ENCODE data around the gene TMEM108. TPM values are rescaled to one million over a fixed set of nuclear protein-coding genes. Genes with fewer than 3 reads are reported as not detected.

Gene TMEM108
- total RNA-seq, 1 experiment from 2014 or later = not detected

DNA sequence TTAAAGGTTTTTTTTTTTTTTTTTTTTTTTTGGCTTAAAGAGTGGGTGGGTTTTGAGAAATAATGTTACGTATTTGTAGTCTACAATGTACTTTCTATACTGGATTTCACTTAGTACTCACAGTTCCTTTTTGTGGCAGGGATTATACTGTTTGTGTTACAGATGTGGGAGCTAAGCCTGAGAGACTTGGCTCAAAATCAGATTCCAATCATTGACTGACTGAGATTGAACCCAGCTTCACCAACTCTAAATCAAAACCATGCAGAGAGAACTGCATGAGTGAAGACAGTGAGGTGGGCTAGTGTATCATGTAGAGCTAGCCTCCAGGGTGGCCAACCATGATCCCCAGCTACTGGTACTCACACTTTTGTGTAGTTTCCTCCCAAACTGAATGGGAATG lies 68.0 kb downstream of the TMEM108 start:
- ChIA-PET POLR2A (no interaction called here), CTCF (no interaction called here), RAD21 (ENCODE audit: low non-redundant PET in 1 of 2, low total read pairs in 2 of 2, uncharacterized antibody in 2 of 2, unreplicated experiment in 2 of 2) (no interaction called here)
- no peak overlapping the region for H3K9ac ChIP-seq (ENCODE audit: low read length)
- ATAC-seq = no peak
- intact Hi-C loops (cut with micrococcal nuclease) = no loop called here
- no peaks in the 10 kb centered on the region for H3K4me1 ChIP-seq (ENCODE audit: control insufficient read depth in 1 of 2, insufficient read depth in 2 of 2, low read length in 2 of 2)
- H3K27me3 ChIP-seq (ENCODE audit: insufficient read depth, low read length) = peaks cover 17% of the 10 kb centered on the region
- no peak overlapping the region for H3K27ac ChIP-seq (ENCODE audit: low read depth, low read length)
- H3K36me3 ChIP-seq (ENCODE audit: control insufficient read depth in 1 of 2, insufficient read depth in 2 of 2, low read length in 2 of 2) = no peaks in the 10 kb centered on the region
- H3K9me2 ChIP-seq (ENCODE audit: insufficient read depth) = no peaks in the 10 kb centered on the region
- no peak overlapping the region for H2AFZ ChIP-seq (ENCODE audit: low read depth, low read length, poor library complexity, severe bottlenecking)
- H3K9me3 ChIP-seq (ENCODE audit: control insufficient read depth in 1 of 2, insufficient read depth in 1 of 2, low read depth in 1 of 2, low read length in 2 of 2) = no peaks in the 10 kb centered on the region
- no peak overlapping the region for H3K4me3 ChIP-seq (replicated peaks in 1 of 2; ENCODE audit: low read depth in 1 of 2, low read length in 2 of 2)
- H4K20me1 ChIP-seq (ENCODE audit: insufficient read depth) = no peaks in the 10 kb centered on the region
- no peak for TF ChIP-seq RAD21 (IDR thresholded peaks at IDR 0.05; ENCODE audit: low read depth)
- no peak for TF ChIP-seq SP1 (IDR thresholded peaks at IDR 0.05; ENCODE audit: low read depth)
- TF ChIP-seq, protein P1, sequence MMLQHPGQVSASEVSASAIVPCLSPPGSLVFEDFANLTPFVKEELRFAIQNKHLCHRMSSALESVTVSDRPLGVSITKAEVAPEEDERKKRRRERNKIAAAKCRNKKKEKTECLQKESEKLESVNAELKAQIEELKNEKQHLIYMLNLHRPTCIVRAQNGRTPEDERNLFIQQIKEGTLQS (IDR thresholded peaks at IDR 0.05) = no peak
- no peak for TF ChIP-seq EZH2 (IDR thresholded peaks at IDR 0.05)
- no peaks in the 10 kb centered on the region for H3K79me2 ChIP-seq (ENCODE audit: insufficient read depth, low read length)
- BruUV-seq (replicated peaks) = no TSS peak
- H3K4me2 ChIP-seq (ENCODE audit: low read length) = no peak overlapping the region
- DNase-seq (ENCODE audit: low read depth, low spot score) = no peak

DNA sequence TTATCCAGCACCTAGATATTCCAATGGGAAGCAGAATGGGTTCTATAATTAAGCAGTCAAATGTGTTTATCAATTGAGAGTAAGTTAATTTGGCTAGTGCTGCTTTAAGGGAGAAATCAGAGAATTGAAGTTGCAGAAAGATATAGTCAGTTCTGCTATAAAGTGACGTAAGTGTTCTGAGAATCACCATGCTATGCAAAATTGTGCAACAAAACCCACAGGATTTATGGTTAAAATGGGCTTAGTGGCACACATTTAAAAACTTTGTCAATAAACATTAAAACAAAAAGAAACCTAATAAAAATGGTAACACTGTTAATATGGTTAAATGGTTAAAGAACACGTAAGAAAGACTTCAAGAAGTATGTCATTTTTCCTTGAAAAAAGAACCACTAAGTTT lies 74.5 kb downstream of the TMEM108 start:
- no TSS peak for BruUV-seq (replicated peaks)
- Histone ChIP-seq H3K9ac (ENCODE audit: low read length) (no peak overlapping the region), H3K9me2 (ENCODE audit: insufficient read depth) (no peaks in the 10 kb centered on the region), H3K4me1 (ENCODE audit: control insufficient read depth in 1 of 2, insufficient read depth in 2 of 2, low read length in 2 of 2) (no peaks in the 10 kb centered on the region), H3K27me3 (ENCODE audit: insufficient read depth, low read length) (peaks cover 23% of the 10 kb centered on the region), H3K27ac (ENCODE audit: low read depth, low read length) (no peak overlapping the region), H2AFZ (ENCODE audit: low read depth, low read length, poor library complexity, severe bottlenecking) (no peak overlapping the region), H3K4me3 (replicated peaks in 1 of 2; ENCODE audit: low read depth in 1 of 2, low read length in 2 of 2) (no peak overlapping the region), H3K36me3 (ENCODE audit: control insufficient read depth in 1 of 2, insufficient read depth in 2 of 2, low read length in 2 of 2) (no peaks in the 10 kb centered on the region), H3K4me2 (ENCODE audit: low read length) (no peak overlapping the region), H3K79me2 (ENCODE audit: insufficient read depth, low read length) (no peaks in the 10 kb centered on the region), H4K20me1 (ENCODE audit: insufficient read depth) (no peaks in the 10 kb centered on the region), H3K9me3 (ENCODE audit: control insufficient read depth in 1 of 2, insufficient read depth in 1 of 2, low read depth in 1 of 2, low read length in 2 of 2) (no peaks in the 10 kb centered on the region)
- intact Hi-C loops (cut with micrococcal nuclease) = no loop called here
- ATAC-seq (no peak), DNase-seq (ENCODE audit: low read depth, low spot score) (no peak)
- TF ChIP-seq POLR2A (IDR thresholded peaks at IDR 0.05; ENCODE audit: borderline replicate concordance, extremely low read depth, insufficient read depth, insufficient read length) (no peak), EZH2phosphoT487 (IDR thresholded peaks at IDR 0.05; ENCODE audit: borderline replicate concordance) (no peak), EGR1 (IDR thresholded peaks at IDR 0.05; ENCODE audit: low read depth) (no peak), ELF1 (IDR thresholded peaks at IDR 0.05; ENCODE audit: borderline replicate concordance, low read depth) (no peak), ZNF274 (IDR thresholded peaks at IDR 0.05; ENCODE audit: low read depth, low read length) (no peak), JUND (IDR thresholded peaks at IDR 0.05) (no peak), CBX3 (IDR thresholded peaks at IDR 0.05; ENCODE audit: low read depth) (no peak), RAD21 (IDR thresholded peaks at IDR 0.05; ENCODE audit: low read depth) (no peak), FOSL1 (IDR thresholded peaks at IDR 0.05; ENCODE audit: low read depth) (no peak), SRF (IDR thresholded peaks at IDR 0.05; ENCODE audit: low read depth) (no peak), TCF7L2 (IDR thresholded peaks at IDR 0.05; ENCODE audit: borderline replicate concordance, extremely low read depth, insufficient read depth, insufficient read length) (no peak), CEBPB (IDR thresholded peaks at IDR 0.05; ENCODE audit: low read depth) (no peak), EZH2 (IDR thresholded peaks at IDR 0.05) (no peak)
- TF ChIP-seq, protein P2, sequence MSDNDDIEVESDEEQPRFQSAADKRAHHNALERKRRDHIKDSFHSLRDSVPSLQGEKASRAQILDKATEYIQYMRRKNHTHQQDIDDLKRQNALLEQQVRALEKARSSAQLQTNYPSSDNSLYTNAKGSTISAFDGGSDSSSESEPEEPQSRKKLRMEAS (IDR thresholded peaks at IDR 0.05) = no peak
- TF ChIP-seq, protein P3, sequence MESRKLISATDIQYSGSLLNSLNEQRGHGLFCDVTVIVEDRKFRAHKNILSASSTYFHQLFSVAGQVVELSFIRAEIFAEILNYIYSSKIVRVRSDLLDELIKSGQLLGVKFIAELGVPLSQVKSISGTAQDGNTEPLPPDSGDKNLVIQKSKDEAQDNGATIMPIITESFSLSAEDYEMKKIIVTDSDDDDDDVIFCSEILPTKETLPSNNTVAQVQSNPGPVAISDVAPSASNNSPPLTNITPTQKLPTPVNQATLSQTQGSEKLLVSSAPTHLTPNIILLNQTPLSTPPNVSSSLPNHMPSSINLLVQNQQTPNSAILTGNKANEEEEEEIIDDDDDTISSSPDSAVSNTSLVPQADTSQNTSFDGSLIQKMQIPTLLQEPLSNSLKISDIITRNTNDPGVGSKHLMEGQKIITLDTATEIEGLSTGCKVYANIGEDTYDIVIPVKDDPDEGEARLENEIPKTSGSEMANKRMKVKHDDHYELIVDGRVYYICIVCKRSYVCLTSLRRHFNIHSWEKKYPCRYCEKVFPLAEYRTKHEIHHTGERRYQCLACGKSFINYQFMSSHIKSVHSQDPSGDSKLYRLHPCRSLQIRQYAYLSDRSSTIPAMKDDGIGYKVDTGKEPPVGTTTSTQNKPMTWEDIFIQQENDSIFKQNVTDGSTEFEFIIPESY (IDR thresholded peaks at IDR 0.05; ENCODE audit: extremely low read depth, insufficient replicate concordance, low read length) = no peak
- TF ChIP-seq, protein P4, sequence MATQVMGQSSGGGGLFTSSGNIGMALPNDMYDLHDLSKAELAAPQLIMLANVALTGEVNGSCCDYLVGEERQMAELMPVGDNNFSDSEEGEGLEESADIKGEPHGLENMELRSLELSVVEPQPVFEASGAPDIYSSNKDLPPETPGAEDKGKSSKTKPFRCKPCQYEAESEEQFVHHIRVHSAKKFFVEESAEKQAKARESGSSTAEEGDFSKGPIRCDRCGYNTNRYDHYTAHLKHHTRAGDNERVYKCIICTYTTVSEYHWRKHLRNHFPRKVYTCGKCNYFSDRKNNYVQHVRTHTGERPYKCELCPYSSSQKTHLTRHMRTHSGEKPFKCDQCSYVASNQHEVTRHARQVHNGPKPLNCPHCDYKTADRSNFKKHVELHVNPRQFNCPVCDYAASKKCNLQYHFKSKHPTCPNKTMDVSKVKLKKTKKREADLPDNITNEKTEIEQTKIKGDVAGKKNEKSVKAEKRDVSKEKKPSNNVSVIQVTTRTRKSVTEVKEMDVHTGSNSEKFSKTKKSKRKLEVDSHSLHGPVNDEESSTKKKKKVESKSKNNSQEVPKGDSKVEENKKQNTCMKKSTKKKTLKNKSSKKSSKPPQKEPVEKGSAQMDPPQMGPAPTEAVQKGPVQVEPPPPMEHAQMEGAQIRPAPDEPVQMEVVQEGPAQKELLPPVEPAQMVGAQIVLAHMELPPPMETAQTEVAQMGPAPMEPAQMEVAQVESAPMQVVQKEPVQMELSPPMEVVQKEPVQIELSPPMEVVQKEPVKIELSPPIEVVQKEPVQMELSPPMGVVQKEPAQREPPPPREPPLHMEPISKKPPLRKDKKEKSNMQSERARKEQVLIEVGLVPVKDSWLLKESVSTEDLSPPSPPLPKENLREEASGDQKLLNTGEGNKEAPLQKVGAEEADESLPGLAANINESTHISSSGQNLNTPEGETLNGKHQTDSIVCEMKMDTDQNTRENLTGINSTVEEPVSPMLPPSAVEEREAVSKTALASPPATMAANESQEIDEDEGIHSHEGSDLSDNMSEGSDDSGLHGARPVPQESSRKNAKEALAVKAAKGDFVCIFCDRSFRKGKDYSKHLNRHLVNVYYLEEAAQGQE (IDR thresholded peaks at IDR 0.05; ENCODE audit: low read depth) = no peak
- ChIA-PET POLR2A (no interaction called here), CTCF (no interaction called here), RAD21 (ENCODE audit: low non-redundant PET in 1 of 2, low total read pairs in 2 of 2, uncharacterized antibody in 2 of 2, unreplicated experiment in 2 of 2) (no interaction called here)
